DMS79 (cell line): ENCODE data around the gene STX1B.
"Not testable (repeated sequence)": the region's sequence is repeated elsewhere in the genome, so short reads cannot be mapped to it uniquely, and the experiment has no call there.

Experiments
- DNase-seq: peaks from one replicate; lab custom pipeline; 2025; lab: John Stamatoyannopoulos, UW

The STX1B gene

GRCh38 chr16:31010585-31011325 lies at the start of gene STX1B:
TSS of gene STX1B (minus strand) at chr16:31010638. CDS start at chr16:31010396, 242 bp downstream.
- peak; percentile 32 for DNase-seq

- no peak for DNase-seq
Observed at GRCh38 chr16:31055613-31056012, 45.2 kb upstream of the STX1B start.

- no peak for DNase-seq
Observed at GRCh38 chr16:31052114-31052513, 41.7 kb upstream of the STX1B start.

- no peak for DNase-seq
Observed at GRCh38 chr16:31050280-31051030, 40.0 kb upstream of the STX1B start.

- no peak for DNase-seq
Observed at GRCh38 chr16:31043898-31044481, 33.6 kb upstream of the STX1B start.

- no peak for DNase-seq
Observed at GRCh38 chr16:31043352-31043751, 32.9 kb upstream of the STX1B start.

- no peak for DNase-seq
Observed at GRCh38 chr16:31042866-31043265, 32.4 kb upstream of the STX1B start.

GRCh38 chr16:31038993-31039392 lies 28.6 kb upstream of the STX1B start:
- no peak for DNase-seq

- no peak for DNase-seq
Observed at GRCh38 chr16:31036691-31037090, 26.3 kb upstream of the STX1B start.

GRCh38 chr16:31033709-31034492 lies 23.5 kb upstream of the STX1B start:
- peak; percentile 59 for DNase-seq

GRCh38 chr16:31032736-31033708 lies 22.6 kb upstream of the STX1B start, which contains the start of gene STX4:
TSS of gene STX4 (plus strand) at chr16:31033558. CDS start at chr16:31033806, 248 bp downstream.
- DNase-seq, result peak; percentile 94

- no peak for DNase-seq
Observed at GRCh38 chr16:31031276-31031675, 20.8 kb upstream of the STX1B start.

- DNase-seq, result no peak
Observed at GRCh38 chr16:31029272-31029671, 18.8 kb upstream of the STX1B start.

- DNase-seq, result no peak
Observed at GRCh38 chr16:31025339-31025738, 14.9 kb upstream of the STX1B start.

- no peak for DNase-seq
Observed at GRCh38 chr16:31023627-31024226, 13.3 kb upstream of the STX1B start.

- DNase-seq, result no peak
Observed at GRCh38 chr16:31023252-31023602, 12.8 kb upstream of the STX1B start.

GRCh38 chr16:31022544-31023251 lies 12.3 kb upstream of the STX1B start:
- no peak for DNase-seq

- no peak for DNase-seq
Observed at GRCh38 chr16:31020536-31020935, 10.1 kb upstream of the STX1B start.

GRCh38 chr16:31017756-31018155 lies 7.3 kb upstream of the STX1B start:
- DNase-seq, result not testable (repeated sequence)

- DNase-seq, result no peak
Observed at GRCh38 chr16:31016018-31016417, 5.6 kb upstream of the STX1B start.
